ENCODE data around the gene SYP.
"Not testable (repeated sequence)": the region's sequence is repeated elsewhere in the genome, so short reads cannot be mapped to it uniquely, and the experiment has no call there.

SYP gene

GRCh38 chrX:49189606-49190005 is 10.4 kb downstream of the SYP start:
- no peak for DNase-seq (ENCODE audit: low spot score)

GRCh38 chrX:49188468-49189076 is 11.4 kb downstream of the SYP start:
- no peak for DNase-seq (ENCODE audit: low spot score)

- no peak for DNase-seq (ENCODE audit: low spot score)
Measured at GRCh38 chrX:49187526-49187925, 12.5 kb downstream of the SYP start.

GRCh38 chrX:49187028-49187394 is 13.0 kb downstream of the SYP start:
- no peak for DNase-seq (ENCODE audit: low spot score)

GRCh38 chrX:49186125-49187027 is 13.6 kb downstream of the SYP start, which contains the start of gene PRICKLE3:
Gene PRICKLE3 (minus strand): TSS chrX:49186373. CDS start chrX:49186297, 76 bp downstream.
- DNase-seq (ENCODE audit: low spot score) = no peak

GRCh38 chrX:49184294-49185281 is 15.4 kb downstream of the SYP start:
- no peak for DNase-seq (ENCODE audit: low spot score)

- DNase-seq (ENCODE audit: low spot score) = no peak
Measured at GRCh38 chrX:49183701-49184281, 16.2 kb downstream of the SYP start.

GRCh38 chrX:49179358-49179757 is 20.6 kb downstream of the SYP start:
- no peak for DNase-seq (ENCODE audit: low spot score)

- DNase-seq (ENCODE audit: low spot score) = no peak
Measured at GRCh38 chrX:49178537-49178936, 21.5 kb downstream of the SYP start.

GRCh38 chrX:49177873-49178480 is 22.0 kb downstream of the SYP start:
- DNase-seq (ENCODE audit: low spot score) = no peak

- DNase-seq (ENCODE audit: low spot score) = no peak
Measured at GRCh38 chrX:49177338-49177833, 22.6 kb downstream of the SYP start.

- DNase-seq (ENCODE audit: low spot score) = no peak
Measured at GRCh38 chrX:49176421-49177326, 23.3 kb downstream of the SYP start.

GRCh38 chrX:49175435-49176274 is 24.3 kb downstream of the SYP start:
- no peak for DNase-seq (ENCODE audit: low spot score)

GRCh38 chrX:49174723-49175122 is 25.3 kb downstream of the SYP start:
- DNase-seq (ENCODE audit: low spot score) = no peak

- not testable (repeated sequence) for DNase-seq (ENCODE audit: low spot score)
Measured at GRCh38 chrX:49173544-49173943, 26.4 kb downstream of the SYP start.

GRCh38 chrX:49172280-49172780 is 27.7 kb downstream of the SYP start:
- no peak for DNase-seq (ENCODE audit: low spot score)

GRCh38 chrX:49171752-49172279 is 28.2 kb downstream of the SYP start, which contains the start of gene PLP2:
Gene PLP2 (plus strand): TSS chrX:49171898. CDS start chrX:49172001, 103 bp downstream.
- DNase-seq (ENCODE audit: low spot score) = no peak

GRCh38 chrX:49167740-49168108 is 32.3 kb downstream of the SYP start:
- DNase-seq (ENCODE audit: low spot score) = no peak
